GM21381 (cell line): ENCODE measurements around the gene GOLGA1.
"Not testable (repeated sequence)": the region's sequence is repeated elsewhere in the genome, so short reads cannot be mapped to it uniquely, and the experiment has no call there.

ENCODE experiments used
- ATAC-seq: cut with Tn5 transposase; IDR thresholded peaks from one replicate; pipeline ENCODE4 v1.9.1; 2021; ENCODE audit warnings: mild to moderate bottlenecking, moderate library complexity; ENCODE audit not compliant: unreplicated experiment

GOLGA1 gene

GRCh38 chr9:124861342-124862229 lies 79.3 kb downstream of the GOLGA1 start, which contains the start of the genes ARPC5L and RPL35:
Gene ARPC5L (plus strand): TSS chr9:124862130. CDS start chr9:124869291, 7,161 bp downstream.
Gene RPL35 (minus strand): TSS chr9:124861957. CDS start chr9:124861912, 45 bp downstream.
- ATAC-seq, result peak; percentile 91

- no peak for ATAC-seq
These were observed 80.1 kb downstream of the GOLGA1 start for GRCh38 chr9:124860582-124861341.

GRCh38 chr9:124859803-124860581 lies 80.9 kb downstream of the GOLGA1 start:
- no peak for ATAC-seq

- no peak for ATAC-seq
These were observed 82.4 kb downstream of the GOLGA1 start for GRCh38 chr9:124858330-124859046.

- ATAC-seq, result no peak
These were observed 83.2 kb downstream of the GOLGA1 start for GRCh38 chr9:124857533-124858162.

GRCh38 chr9:124855944-124856765 lies 84.7 kb downstream of the GOLGA1 start:
- no peak for ATAC-seq

- ATAC-seq, result no peak
These were observed 85.3 kb downstream of the GOLGA1 start for GRCh38 chr9:124855566-124855943.

- ATAC-seq, result no peak
These were observed 86.1 kb downstream of the GOLGA1 start for GRCh38 chr9:124854822-124855221.

- ATAC-seq, result no peak
These were observed 86.7 kb downstream of the GOLGA1 start for GRCh38 chr9:124854161-124854560.

GRCh38 chr9:124853605-124854143 lies 87.2 kb downstream of the GOLGA1 start:
- ATAC-seq, result no peak

GRCh38 chr9:124852829-124853531 lies 87.9 kb downstream of the GOLGA1 start, which contains the start of gene WDR38:
Gene WDR38 (plus strand): TSS chr9:124853460. CDS start chr9:124853532, 72 bp downstream.
- ATAC-seq, result peak; percentile 81

- no peak for ATAC-seq
These were observed 88.6 kb downstream of the GOLGA1 start for GRCh38 chr9:124852121-124852828.

- no peak for ATAC-seq
These were observed 91.1 kb downstream of the GOLGA1 start for GRCh38 chr9:124849801-124850200.

GRCh38 chr9:124846969-124847368 lies 93.9 kb downstream of the GOLGA1 start:
- no peak for ATAC-seq

- ATAC-seq, result not testable (repeated sequence)
These were observed 94.4 kb downstream of the GOLGA1 start for GRCh38 chr9:124846467-124846866.

- ATAC-seq, result no peak
These were observed 96.6 kb downstream of the GOLGA1 start for GRCh38 chr9:124844291-124844690.

- ATAC-seq, result no peak
These were observed 97.3 kb downstream of the GOLGA1 start for GRCh38 chr9:124843456-124844034.
